8988T (cell line): ENCODE data around the gene CHAT.
A peak's percentile ranks its signal among the peaks of the same experiment; 100 is the strongest.

Experiments
- DNase-seq: peaks from one replicate; pipeline ENCODE4 v3.0.0; 2011

Gene CHAT

DNA sequence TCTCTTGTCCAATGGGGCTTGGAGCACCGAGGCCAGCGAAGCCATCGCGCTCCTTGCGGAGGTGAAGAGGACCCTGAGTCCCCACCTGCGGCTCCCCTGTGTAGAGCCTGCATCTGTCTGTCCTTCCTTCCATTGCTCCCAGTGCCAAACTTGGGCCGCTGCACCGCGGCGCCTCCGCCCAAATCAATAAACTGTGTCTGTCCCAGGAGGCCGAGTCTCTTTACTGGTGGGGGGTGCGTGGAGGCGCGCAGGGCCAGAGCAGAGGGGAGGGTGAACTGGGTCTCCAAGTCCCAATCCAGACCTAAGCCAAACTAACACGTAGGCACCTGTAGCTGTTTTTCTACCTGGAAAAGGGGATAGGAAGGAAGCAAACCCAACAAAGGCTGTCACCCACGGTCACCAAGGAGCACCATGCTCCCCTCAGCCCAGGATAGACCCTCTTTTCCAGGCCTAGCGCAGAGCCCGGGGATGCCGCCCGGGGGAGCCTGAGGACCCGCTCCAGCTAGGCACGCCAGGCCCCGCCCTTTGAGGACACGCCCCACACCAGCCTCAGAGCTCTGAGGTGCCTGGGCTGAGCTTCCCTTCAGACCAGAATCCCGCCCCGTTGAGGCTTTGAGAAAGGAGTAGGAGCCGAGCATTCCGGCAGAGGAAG, 1.2 kb upstream of the CHAT start:
- peak; percentile 95 for DNase-seq

- no peak for DNase-seq
These were observed 514 bp upstream of the CHAT start for GRCh38 chr10:49613165-49613881.

DNA sequence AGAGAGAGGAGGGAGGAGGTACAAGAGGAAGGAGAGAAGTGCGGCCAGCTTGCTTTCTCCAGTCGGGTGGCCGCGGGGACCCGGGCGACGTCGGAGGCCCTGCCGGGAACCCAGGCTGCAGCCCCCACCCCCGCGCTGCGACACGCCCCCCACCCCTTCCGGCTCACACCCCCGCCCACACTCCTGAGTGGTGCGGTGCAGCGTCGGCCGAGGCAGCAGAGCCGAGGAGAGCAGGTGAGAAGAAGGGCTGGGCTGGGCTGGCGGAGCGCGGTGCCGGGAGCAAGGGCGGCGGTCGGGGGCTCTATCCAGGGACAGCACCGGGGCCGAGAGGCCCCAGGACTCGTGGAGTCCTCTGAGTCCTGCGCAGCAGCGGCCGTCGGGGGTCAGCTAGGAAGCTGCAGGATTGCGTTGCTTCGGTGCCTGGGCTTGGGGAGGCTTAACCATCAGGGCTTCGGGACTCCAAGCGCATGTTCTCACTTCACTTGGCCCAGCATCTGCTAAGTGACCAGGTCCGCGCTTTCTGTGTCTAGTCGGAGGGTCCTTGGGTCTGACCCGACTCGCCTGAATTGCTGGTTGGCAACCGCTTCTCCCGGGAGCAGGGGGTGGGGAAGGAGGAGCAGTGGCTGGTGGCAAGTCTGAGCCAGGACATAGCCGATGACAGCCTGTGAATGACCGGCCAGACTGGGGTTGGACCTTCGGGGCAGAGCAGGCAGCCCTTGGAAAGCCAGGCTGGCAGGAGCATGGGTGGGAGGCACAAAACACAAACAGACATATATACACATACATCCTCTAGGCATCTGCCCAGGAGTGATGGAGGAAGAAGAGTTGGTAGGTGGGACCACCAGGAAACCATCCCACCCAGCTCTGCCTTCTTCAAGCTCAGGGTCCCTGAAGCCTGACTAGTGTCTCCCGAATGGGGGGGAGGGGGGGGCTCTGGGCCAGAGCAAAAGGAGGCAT, 683 bp downstream of the CHAT start:
- no peak for DNase-seq

GRCh38 chr10:49615213-49615612, 1.4 kb downstream of the CHAT start:
- DNase-seq = no peak

DNA sequence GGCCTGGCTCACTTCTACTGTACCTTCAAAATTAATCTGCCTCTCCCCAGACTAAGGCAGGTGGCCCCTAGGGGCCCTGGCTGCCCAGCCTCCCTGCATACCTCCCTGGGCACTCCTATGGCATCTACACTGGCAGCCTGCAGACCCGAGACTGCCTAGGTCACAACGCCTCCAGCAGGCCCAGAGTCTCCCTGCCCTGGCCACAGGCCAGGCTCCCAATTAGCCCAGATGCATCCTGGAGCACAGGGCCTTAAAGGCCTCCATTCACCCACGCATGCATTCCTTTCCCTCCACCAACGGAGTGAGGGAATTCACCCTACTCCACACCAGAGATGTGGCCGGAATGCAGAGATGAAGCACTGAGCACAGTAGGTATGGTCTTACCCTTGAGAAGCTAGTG, 1.9 kb downstream of the CHAT start:
- no peak for DNase-seq

DNA sequence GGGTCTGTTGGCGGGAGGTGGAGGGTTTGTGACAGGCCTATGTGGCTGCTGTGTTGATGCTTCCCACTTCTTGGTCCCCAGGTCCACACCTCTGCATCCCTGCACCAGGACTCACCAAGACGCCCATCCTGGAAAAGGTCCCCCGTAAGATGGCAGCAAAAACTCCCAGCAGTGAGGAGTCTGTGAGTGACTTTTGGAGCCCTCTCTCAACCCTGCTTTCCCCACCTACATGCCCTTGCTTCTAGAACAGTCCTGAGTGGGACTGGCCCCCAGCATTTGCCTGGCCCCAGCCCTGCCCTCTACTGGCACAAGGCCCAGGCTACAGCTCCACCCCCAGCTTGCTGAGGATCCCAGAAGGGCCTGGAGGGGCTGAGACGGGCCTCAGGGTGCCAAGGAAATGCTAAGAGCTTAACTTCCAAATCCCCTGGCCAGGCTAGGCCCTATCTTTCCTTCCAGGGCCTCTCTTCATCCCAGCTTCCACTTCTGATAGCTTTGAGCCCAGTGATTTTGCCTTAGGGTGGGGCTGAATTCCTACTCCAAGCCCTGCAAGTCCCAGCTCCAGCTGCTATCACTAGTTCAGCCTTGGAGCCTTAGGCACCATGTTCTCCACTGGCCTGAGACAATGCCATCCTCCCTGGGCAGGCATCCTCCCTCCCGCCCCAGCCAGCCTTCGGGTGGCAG, 2.7 kb downstream of the CHAT start:
- DNase-seq = no peak

GRCh38 chr10:49617121-49618020, 3.5 kb downstream of the CHAT start:
- DNase-seq = no peak

DNA sequence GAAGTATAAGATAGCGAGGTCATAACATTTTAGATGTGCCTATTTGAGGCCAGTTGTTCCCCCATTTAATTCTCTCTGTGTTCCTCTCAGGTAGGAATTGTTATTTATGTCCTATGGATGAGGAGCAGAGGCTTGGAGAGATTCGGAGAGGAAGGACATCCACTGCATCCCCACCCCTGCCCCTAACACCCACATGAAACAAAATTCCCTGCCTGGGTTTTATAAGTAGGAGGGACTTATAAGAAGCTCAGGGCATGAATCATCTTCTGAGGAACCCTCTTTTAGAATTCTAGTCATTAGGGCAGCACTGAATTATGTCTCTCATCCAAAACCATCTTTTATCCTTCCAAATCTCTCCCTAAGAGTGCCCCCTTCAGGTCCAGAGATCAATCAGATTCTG, 5.0 kb downstream of the CHAT start:
- DNase-seq = no peak

DNA sequence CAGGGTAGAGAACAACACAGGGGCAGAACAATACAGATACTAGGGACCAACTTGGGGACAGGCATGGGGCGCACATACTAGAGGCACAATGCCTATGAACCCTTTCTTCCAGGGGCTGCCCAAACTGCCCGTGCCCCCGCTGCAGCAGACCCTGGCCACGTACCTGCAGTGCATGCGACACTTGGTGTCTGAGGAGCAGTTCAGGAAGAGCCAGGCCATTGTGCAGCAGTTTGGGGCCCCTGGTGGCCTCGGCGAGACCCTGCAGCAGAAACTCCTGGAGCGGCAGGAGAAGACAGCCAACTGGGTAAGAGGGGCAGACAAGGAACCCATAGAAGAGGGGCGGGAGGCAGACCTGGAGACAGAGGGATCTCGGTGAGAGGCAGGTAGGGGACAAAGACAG, 5.8 kb downstream of the CHAT start:
- no peak for DNase-seq

DNA sequence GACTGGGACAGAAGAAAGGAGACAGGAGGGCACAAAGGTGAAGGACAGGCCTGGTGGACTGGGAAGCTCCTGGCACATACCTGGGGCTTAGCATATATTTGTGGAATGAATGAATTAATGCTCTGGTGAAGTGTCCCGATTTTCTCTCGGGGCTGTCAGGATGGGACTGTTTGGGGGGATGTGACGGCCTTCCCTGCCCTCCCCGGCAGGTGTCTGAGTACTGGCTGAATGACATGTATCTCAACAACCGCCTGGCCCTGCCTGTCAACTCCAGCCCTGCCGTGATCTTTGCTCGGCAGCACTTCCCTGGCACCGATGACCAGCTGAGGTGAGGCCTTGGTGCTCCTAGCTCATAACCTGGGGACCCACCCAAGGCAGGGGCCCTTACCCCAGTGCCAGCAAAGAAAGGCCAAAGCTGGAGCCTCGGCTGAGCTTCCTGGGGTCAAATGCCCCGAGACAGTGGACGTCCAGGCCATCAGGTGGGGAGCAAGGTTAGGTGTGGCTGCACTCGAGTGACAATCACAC, 6.5 kb downstream of the CHAT start:
- DNase-seq = no peak

DNA sequence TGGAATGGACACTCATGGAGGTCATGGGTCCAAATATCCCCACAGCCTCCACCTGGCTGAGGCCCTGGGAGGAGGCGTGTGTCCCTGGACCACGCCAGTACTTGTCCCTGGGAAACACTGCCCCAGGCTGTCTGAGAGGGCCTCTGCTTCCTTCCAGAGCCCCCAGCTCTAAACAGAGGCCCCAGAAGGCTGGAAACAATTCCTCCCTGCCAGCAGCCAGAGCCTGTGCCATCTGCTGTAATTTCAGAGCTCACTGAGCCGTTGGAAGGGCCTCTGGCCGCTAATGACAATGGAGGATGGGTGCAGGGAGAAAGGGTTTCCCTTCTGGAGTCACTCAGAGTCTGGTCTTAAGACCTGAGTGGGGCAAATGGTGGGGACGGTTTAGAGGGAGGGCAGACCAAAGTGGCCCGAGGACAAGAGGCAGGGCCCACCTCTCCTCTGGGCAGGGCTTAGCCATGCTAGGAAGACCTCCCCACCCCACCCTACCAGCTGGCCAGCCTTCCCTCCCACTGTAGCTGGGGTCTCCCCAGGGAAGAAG, 7.1 kb downstream of the CHAT start:
- no peak for DNase-seq

DNA sequence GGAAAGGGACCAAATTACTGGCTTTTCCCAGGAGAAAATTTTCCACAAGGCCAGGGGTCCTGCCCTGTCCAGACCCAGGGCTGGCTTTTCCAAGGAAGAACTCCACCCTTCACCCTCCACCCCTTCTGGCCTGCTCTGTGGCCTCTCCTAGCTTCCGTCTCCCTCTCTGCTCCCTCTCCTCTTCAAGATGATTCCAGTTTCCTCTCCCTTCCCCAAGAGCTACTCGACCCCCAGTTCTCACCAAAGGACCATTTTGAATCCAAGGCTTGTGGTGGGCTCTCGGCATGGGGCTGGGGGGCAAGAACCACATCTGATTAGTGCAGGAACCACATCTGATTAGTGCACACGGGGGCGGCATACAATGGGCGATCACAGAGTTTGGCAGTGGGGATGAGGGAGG, 7.7 kb downstream of the CHAT start:
- no peak for DNase-seq

DNA sequence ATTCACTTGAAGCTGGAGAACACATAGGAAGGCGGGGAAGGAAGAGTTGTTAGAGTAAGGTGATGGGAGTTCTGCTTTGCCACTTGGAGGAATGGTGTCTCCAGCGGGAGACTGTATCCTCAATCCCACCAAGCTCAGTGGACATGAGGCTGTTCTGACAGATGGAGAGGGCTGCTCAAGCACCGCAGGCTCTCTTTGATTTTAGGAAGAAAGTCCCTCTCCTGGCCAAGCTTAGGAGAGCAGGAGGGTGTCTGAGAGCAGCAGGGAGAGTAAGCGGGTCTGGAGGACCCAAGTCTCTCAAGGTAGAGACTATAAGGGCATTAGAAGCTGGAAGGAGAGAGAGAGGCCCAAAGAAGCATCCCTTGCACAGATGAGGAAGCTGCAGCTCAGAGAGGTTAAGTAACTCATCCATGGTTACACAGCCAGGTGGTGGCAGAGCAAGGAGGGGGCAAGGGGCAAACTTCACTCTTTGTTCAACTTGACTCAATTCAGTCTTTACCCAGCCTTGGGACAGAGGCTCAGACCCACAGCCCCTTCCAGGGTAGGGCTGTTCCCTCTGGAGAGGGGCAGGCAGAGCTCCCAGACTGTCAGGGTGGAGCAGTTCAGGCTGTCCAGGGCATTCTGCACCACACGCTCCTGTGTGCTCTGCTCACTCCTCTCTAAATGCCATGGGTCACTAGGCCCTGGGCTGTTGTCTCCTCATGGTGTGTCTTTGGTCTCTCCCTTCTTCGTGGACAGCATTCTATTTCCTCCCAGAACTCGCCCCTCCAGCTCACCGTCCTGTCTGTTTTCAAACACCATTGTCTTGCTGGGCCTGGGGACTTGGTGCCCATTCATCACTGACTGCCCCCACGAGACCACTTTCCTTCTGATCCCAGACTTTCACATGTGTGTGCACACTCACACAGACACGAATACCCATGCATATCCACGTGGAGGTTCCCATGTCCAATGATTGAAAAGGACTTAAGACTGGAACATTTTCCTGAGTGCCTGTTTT, 8.9 kb downstream of the CHAT start:
- no peak for DNase-seq

- DNase-seq = no peak
These were observed 10.8 kb downstream of the CHAT start for GRCh38 chr10:49624629-49625028.

GRCh38 chr10:49625411-49625810, 11.6 kb downstream of the CHAT start:
- no peak for DNase-seq

- DNase-seq = no peak
These were observed 13.2 kb downstream of the CHAT start for GRCh38 chr10:49627038-49627437.

GRCh38 chr10:49627644-49628247, 13.9 kb downstream of the CHAT start:
- DNase-seq = no peak

DNA sequence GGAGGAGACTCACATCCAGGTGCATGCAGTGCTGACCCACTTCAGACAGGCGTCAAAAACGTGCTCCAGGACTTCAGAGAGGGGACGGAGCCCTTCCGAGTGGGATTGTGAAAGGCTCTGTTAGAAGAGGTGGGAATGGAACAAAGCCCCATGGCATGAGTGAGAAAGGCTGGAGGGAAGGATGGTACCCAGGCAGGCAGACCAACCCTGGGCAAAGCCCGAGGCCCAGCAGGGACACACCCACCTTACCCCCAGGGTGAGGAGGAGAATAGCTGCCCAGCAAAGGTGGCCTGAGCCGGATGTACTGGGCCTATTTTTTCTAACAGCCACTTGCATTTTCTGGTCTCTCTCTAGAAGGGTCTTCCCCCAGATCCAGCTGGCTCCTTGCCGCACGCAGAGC, 14.8 kb downstream of the CHAT start:
- DNase-seq = no peak

DNA sequence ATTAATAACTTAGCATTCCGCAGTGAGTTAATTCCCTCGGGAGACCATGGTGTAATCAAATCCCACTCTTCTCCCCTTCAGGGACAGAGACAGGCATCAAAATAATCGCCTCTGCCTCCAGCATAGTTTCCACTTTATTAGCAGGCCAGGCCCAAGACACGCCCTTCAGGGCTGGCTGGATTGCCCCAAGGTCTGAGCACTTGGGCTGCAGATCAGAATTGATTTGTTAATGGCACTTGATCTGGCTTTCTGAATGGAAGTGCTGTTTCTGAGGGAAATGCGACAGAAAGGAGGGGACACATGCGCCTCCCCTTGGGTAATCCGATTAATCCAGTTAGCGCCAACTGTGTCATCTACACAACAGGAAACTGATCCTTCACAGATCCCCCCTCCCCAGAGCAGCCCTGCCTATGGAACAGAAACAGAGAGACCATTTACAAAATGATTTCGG, 15.6 kb downstream of the CHAT start:
- no peak for DNase-seq

DNA sequence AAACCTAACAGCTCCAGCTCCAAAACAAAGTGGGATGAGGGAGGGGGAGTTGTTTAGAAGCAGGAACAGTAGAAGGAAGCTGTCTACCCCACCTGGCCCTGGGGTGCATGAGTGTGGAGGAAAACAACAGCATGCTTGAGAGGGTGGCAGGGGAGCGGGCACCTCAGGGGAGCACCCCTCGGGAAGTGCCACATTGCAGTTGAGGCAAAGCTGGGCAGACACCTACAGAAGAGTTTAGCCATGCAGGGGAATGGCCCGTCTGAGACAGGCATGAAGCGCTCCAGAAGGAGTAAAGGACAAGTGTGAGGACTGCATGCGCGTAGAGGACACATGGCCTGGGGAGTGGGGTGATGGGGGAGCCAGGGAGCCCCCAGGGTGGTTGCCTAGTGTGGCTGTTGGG, 18.1 kb downstream of the CHAT start:
- DNase-seq = no peak
